Measurements from ENCODE around the gene LY6G6F. TPM values are rescaled to one million over a fixed set of nuclear protein-coding genes. Genes with fewer than 3 reads are reported as not detected.

LY6G6F gene
- total RNA-seq = not detected

- DNase-seq (ENCODE audit: low spot score in 2 of 2) (no peak), FAIRE-seq (no peak)
Observed at GRCh38 chr6:31706599-31706998, at the start of gene LY6G6F. Gene LY6G6F (plus strand): TSS chr6:31706866. CDS start chr6:31706907, 41 bp downstream.

GRCh38 chr6:31657406-31658157, 49.1 kb upstream of the LY6G6F start:
- FAIRE-seq (no peak), DNase-seq (ENCODE audit: low spot score in 2 of 2) (no peak)

- DNase-seq (ENCODE audit: low spot score in 2 of 2) (no peak), FAIRE-seq (no peak)
Observed at GRCh38 chr6:31658158-31658688, 48.4 kb upstream of the LY6G6F start.

- DNase-seq (ENCODE audit: low spot score in 2 of 2) (no peak), FAIRE-seq (no peak)
Observed at GRCh38 chr6:31658983-31659648, 47.5 kb upstream of the LY6G6F start.

- no peak for DNase-seq (ENCODE audit: low spot score in 2 of 2)
Observed at GRCh38 chr6:31659649-31660380, 46.9 kb upstream of the LY6G6F start.

GRCh38 chr6:31660381-31661261, 46.0 kb upstream of the LY6G6F start, which contains the start of gene C6orf47:
Gene C6orf47 (minus strand): TSS chr6:31660778. CDS start chr6:31659947, 831 bp downstream.
- DNase-seq (ENCODE audit: low spot score in 2 of 2) (peak; percentile 75 to 87), FAIRE-seq (no peak)

More at GRCh38 chr6:31659649-31660380, 46.9 kb upstream of the LY6G6F start:
- FAIRE-seq = no peak

GRCh38 chr6:31661262-31662123, 45.2 kb upstream of the LY6G6F start:
- FAIRE-seq = no peak
- no peak for DNase-seq (ENCODE audit: low spot score in 2 of 2)

GRCh38 chr6:31662124-31662723, 44.4 kb upstream of the LY6G6F start:
- FAIRE-seq (no peak), DNase-seq (ENCODE audit: low spot score in 2 of 2) (no peak)

GRCh38 chr6:31663126-31663960, 43.3 kb upstream of the LY6G6F start:
- FAIRE-seq (no peak), DNase-seq (ENCODE audit: low spot score in 2 of 2) (no peak)

GRCh38 chr6:31663961-31664789, 42.5 kb upstream of the LY6G6F start:
- FAIRE-seq (no peak), DNase-seq (ENCODE audit: low spot score in 2 of 2) (peak in 1 of 2 donors; percentile 58)

- no peak for FAIRE-seq
Observed at GRCh38 chr6:31664790-31665500, 41.7 kb upstream of the LY6G6F start, which contains the start of gene GPANK1. Gene GPANK1 (minus strand): TSS chr6:31664997. CDS start chr6:31664478, 519 bp downstream.

GRCh38 chr6:31665501-31666336, 40.9 kb upstream of the LY6G6F start, which contains the start of gene CSNK2B:
Gene CSNK2B (plus strand): TSS chr6:31666080. CDS start chr6:31666832, 752 bp downstream.
- DNase-seq (ENCODE audit: low spot score in 2 of 2) (peak; percentile 95 to 98), FAIRE-seq (no peak)

More at GRCh38 chr6:31664790-31665500, 41.7 kb upstream of the LY6G6F start, which contains the start of gene GPANK1:
- DNase-seq (ENCODE audit: low spot score in 2 of 2) = peak; percentile 80 to 81

GRCh38 chr6:31666337-31666965, 40.2 kb upstream of the LY6G6F start:
- no peak for FAIRE-seq
- DNase-seq (ENCODE audit: low spot score in 2 of 2) = no peak

- no peak for DNase-seq (ENCODE audit: low spot score in 2 of 2)
- no peak for FAIRE-seq
Observed at GRCh38 chr6:31669676-31670075, 37.0 kb upstream of the LY6G6F start, which contains the start of gene LY6G5B. Gene LY6G5B (plus strand): TSS chr6:31669976. CDS start chr6:31670951, 975 bp downstream.

All from frontal cortex (tissue), 4 donors.